ENCODE measurements around the gene SORCS2. TPM values are rescaled to one million over a fixed set of nuclear protein-coding genes. Genes with fewer than 3 reads are reported as not detected.
A peak's percentile ranks its signal among the peaks of the same experiment; 100 is the strongest.

The SORCS2 gene
- total RNA-seq, 2 donors from 2014 or later = 0.54 to 0.74 TPM

GRCh38 chr4:7153711-7154110 lies 38.6 kb upstream of the SORCS2 start:
- intact Hi-C loops (cut with DNase I) = loop anchor here (5.0 kb wide), 1 partner anchor 34 kb away; no protein-coding TSS in a partner anchor

GRCh38 chr4:7154351-7154981 lies 37.9 kb upstream of the SORCS2 start:
- no peak overlapping the region for H3K4me3 ChIP-seq
- no peaks in the 10 kb centered on the region for H3K27me3 ChIP-seq
- no peak overlapping the region for H3K27ac ChIP-seq
- DNase-seq = no peak
- no peaks in the 10 kb centered on the region for H3K36me3 ChIP-seq
- no peak for TF ChIP-seq CTCF (IDR thresholded peaks at IDR 0.05)
- no peak overlapping the region for H3K9ac ChIP-seq (ENCODE audit: low read depth in 2 of 2, low read length in 2 of 2)
- intact Hi-C loops (cut with DNase I) = loop anchor here (5.0 kb wide), 1 partner anchor 33 kb away; no protein-coding TSS in a partner anchor
- no peaks in the 10 kb centered on the region for H3K4me1 ChIP-seq
- H3K9me3 ChIP-seq = no peaks in the 10 kb centered on the region

More at GRCh38 chr4:7153711-7154110, 38.6 kb upstream of the SORCS2 start:
- Histone ChIP-seq H3K27me3 (no peaks in the 10 kb centered on the region), H3K9ac (ENCODE audit: low read depth in 2 of 2, low read length in 2 of 2) (no peak overlapping the region), H3K27ac (no peak overlapping the region), H3K36me3 (no peaks in the 10 kb centered on the region), H3K4me3 (no peak overlapping the region), H3K4me1 (no peaks in the 10 kb centered on the region), H3K9me3 (no peaks in the 10 kb centered on the region)
- DNase-seq = no peak
- no peak for TF ChIP-seq CTCF (IDR thresholded peaks at IDR 0.05)

- Histone ChIP-seq H3K4me3 (no peak overlapping the region), H3K4me1 (no peaks in the 10 kb centered on the region), H3K9ac (ENCODE audit: low read depth in 2 of 2, low read length in 2 of 2) (no peak overlapping the region), H3K27me3 (no peaks in the 10 kb centered on the region), H3K36me3 (no peaks in the 10 kb centered on the region), H3K27ac (no peak overlapping the region), H3K9me3 (no peaks in the 10 kb centered on the region)
- DNase-seq = peak; percentile 51
- intact Hi-C loops (cut with DNase I) = no loop called here
- TF ChIP-seq CTCF (IDR thresholded peaks at IDR 0.05) = no peak
Observed at GRCh38 chr4:7155590-7156071, 36.7 kb upstream of the SORCS2 start.

GRCh38 chr4:7156328-7156727 lies 36.0 kb upstream of the SORCS2 start:
- peak; percentile 16 for DNase-seq
- H3K27me3 ChIP-seq = no peaks in the 10 kb centered on the region
- TF ChIP-seq CTCF (IDR thresholded peaks at IDR 0.05) = no peak
- H3K9me3 ChIP-seq = no peaks in the 10 kb centered on the region
- H3K4me1 ChIP-seq = no peaks in the 10 kb centered on the region
- H3K27ac ChIP-seq = no peak overlapping the region
- no peak overlapping the region for H3K4me3 ChIP-seq
- no peaks in the 10 kb centered on the region for H3K36me3 ChIP-seq
- intact Hi-C loops (cut with DNase I) = no loop called here
- H3K9ac ChIP-seq (ENCODE audit: low read depth in 2 of 2, low read length in 2 of 2) = no peak overlapping the region

- no peaks in the 10 kb centered on the region for H3K4me1 ChIP-seq
- no peaks in the 10 kb centered on the region for H3K9me3 ChIP-seq
- TF ChIP-seq CTCF (IDR thresholded peaks at IDR 0.05) = peak; percentile 24
- H3K4me3 ChIP-seq = no peak overlapping the region
- intact Hi-C loops (cut with DNase I) = no loop called here
- peak; percentile 17 for DNase-seq
- no peaks in the 10 kb centered on the region for H3K27me3 ChIP-seq
- H3K27ac ChIP-seq = no peak overlapping the region
- no peak overlapping the region for H3K9ac ChIP-seq (ENCODE audit: low read depth in 2 of 2, low read length in 2 of 2)
- no peaks in the 10 kb centered on the region for H3K36me3 ChIP-seq
Observed at GRCh38 chr4:7156761-7157488, 35.4 kb upstream of the SORCS2 start.
